Endothelial cell (in vitro differentiated cells): ENCODE results near the gene MAP4K3. TPM values are rescaled to one million over a fixed set of nuclear protein-coding genes. Genes with fewer than 3 reads are reported as not detected.
"Not testable (repeated sequence)": the region's sequence is repeated elsewhere in the genome, so short reads cannot be mapped to it uniquely, and the experiment has no call there.

Experiments
- DNase-seq: peaks from one replicate; pipeline ENCODE4 v3.0.0; 2021; ENCODE audit warnings: low spot score
- H3K27ac Mint-ChIP-seq: one replicate; pipeline ENCODE4 v1.8.0; 2021; ENCODE audit warnings: mixed read lengths, inconsistent platforms; ENCODE audit not compliant: unreplicated experiment
- H3K27me3 Mint-ChIP-seq: one replicate; pipeline ENCODE4 v1.8.0; 2021; ENCODE audit warnings: mild to moderate bottlenecking, moderate library complexity, mixed read lengths, inconsistent platforms; ENCODE audit not compliant: unreplicated experiment
- H3K36me3 Mint-ChIP-seq: one replicate; pipeline ENCODE4 v1.8.0; 2021; ENCODE audit warnings: mild to moderate bottlenecking, low read depth, mixed read lengths, inconsistent platforms; ENCODE audit not compliant: unreplicated experiment
- H3K4me1 Mint-ChIP-seq: one replicate; pipeline ENCODE4 v1.8.0; 2021; ENCODE audit warnings: mild to moderate bottlenecking, mixed read lengths, inconsistent platforms; ENCODE audit not compliant: unreplicated experiment
- H3K4me3 Mint-ChIP-seq: one replicate; pipeline ENCODE4 v1.8.0; 2021; ENCODE audit warnings: mild to moderate bottlenecking, mixed read lengths, inconsistent platforms; ENCODE audit not compliant: unreplicated experiment
- H3K9me3 Mint-ChIP-seq: one replicate; pipeline ENCODE4 v1.8.0; 2021; ENCODE audit warnings: mixed read lengths, inconsistent platforms; ENCODE audit not compliant: unreplicated experiment
- CTCF ChIP-seq: fragments of 200-600 bp; sonication (generic); IDR thresholded peaks from one replicate; pipeline ENCODE4 v1.5.0; 2021; ENCODE audit warnings: antibody characterized with exemption; ENCODE audit not compliant: unreplicated experiment
- total RNA-seq: library from RNA; stranded (reverse); fragmentation: NEBNext Ultra II Directional; extraction: Animal tissue kit (Norgen Biotek cat#: 25700); gene quantifications from one replicate; pipeline ENCODE4 v1.2.1, GENCODE V29; 2021; ENCODE audit not compliant: unreplicated experiment

The MAP4K3 gene
- total RNA-seq, 1 donor from 2014 or later = 51.1 TPM

GRCh38 chr2:39246382-39246980, 190.6 kb downstream of the MAP4K3 start:
- peaks cover 15% of the 10 kb centered on the region for H3K27me3 Mint-ChIP-seq
- no peak overlapping the region for H3K27ac Mint-ChIP-seq
- H3K4me1 Mint-ChIP-seq = peaks cover 3% of the 10 kb centered on the region
- no peak for DNase-seq
- no peak for TF ChIP-seq CTCF
- H3K9me3 Mint-ChIP-seq = no peaks in the 10 kb centered on the region
- no peak overlapping the region for H3K4me3 Mint-ChIP-seq
- H3K36me3 Mint-ChIP-seq = peaks cover 24% of the 10 kb centered on the region

DNA sequence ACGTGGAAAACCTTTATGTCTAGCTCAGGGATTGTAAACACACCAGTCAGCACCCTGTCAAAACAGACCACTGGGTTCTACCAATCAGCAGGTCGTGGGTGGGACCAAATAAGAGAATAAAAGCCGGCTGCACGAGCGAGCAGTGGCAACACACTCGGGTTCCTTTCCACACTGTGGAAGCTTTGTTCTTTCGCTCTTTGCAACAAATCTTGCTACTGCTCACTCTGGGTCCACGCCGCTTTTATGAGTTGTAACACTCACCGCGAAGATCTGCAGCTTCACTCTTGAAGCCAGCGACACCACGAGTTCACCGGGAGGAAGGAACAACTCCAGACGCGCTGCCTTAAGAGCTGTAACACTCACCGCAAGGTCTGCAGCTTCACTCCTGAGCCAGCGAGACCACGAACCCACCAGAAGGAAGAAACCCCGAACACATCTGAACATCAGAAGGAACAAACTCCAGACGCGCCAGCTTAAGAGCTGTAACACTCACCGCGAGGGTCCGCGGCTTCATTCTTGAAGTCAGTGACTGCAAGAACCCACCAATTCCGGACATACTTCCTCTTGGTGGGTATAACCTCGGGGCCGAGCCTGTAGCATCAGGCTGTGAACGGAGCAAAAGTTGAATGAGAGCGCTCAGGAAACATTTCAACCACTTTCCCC, 192.0 kb downstream of the MAP4K3 start:
- not testable (repeated sequence) for DNase-seq, H3K9me3 Mint-ChIP-seq, H3K4me1 Mint-ChIP-seq, H3K27ac Mint-ChIP-seq, H3K4me3 Mint-ChIP-seq
- Mint-ChIP-seq H3K36me3 (peaks cover 11% of the 10 kb centered on the region), H3K27me3 (peaks cover 15% of the 10 kb centered on the region)

GRCh38 chr2:39244241-39244862, 192.7 kb downstream of the MAP4K3 start:
- not testable (repeated sequence) for DNase-seq, H3K4me1 Mint-ChIP-seq, H3K4me3 Mint-ChIP-seq, H3K27ac Mint-ChIP-seq, H3K9me3 Mint-ChIP-seq
- H3K27me3 Mint-ChIP-seq = peaks cover 15% of the 10 kb centered on the region
- H3K36me3 Mint-ChIP-seq = peaks cover 11% of the 10 kb centered on the region

DNA sequence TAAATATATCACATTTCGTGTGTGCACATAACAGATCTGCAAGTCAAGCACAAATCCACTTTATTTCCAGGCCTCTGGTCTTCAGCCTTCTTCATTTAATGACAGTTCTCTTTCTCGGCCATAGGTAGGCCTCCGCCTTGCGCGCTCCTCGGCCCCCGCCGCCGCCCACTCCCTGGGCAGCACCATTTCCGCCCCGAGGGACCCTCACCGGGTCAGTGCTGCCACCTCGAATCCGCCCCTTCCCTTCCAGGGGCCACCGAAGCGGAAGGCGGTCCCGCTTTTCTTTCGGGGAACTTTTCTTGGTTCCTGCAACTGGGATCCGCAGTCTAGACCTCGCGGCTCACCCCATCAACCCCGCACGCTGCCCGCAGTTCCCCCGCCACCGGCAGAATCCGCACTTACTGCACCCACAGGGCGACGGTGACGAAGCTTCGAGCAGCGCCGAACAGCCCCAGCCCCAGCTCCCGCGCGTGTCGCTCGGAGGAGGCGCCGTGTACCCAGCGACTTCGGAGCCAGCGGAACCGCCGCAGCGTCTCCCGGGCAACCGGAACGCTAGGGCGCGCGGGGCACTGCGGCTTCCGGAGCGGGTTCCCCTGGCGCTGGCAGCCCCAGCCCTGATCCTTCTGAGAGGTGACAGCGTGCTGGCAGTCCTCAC, 193.5 kb downstream of the MAP4K3 start, which contains the start of gene CDKL4:
Gene CDKL4, minus strand, starts transcription at position 502 of the 655 bp plus-strand sequence.
- Mint-ChIP-seq H3K36me3 (peaks cover 11% of the 10 kb centered on the region), H3K9me3 (no peaks in the 10 kb centered on the region), H3K27ac (no peak within 1 kb of the TSS), H3K4me3 (no peak within 1 kb of the TSS), H3K27me3 (peaks cover 15% of the 10 kb centered on the region), H3K4me1 (peaks cover 4% of the 10 kb centered on the region)
- DNase-seq = no peak
- no peak for TF ChIP-seq CTCF

- Mint-ChIP-seq H3K9me3 (no peaks in the 10 kb centered on the region), H3K4me1 (peaks cover 4% of the 10 kb centered on the region), H3K27me3 (peaks cover 15% of the 10 kb centered on the region), H3K36me3 (peaks cover 11% of the 10 kb centered on the region), H3K27ac (no peak overlapping the region), H3K4me3 (no peak overlapping the region)
- no peak for TF ChIP-seq CTCF
- DNase-seq = no peak
These were observed 195.5 kb downstream of the MAP4K3 start for GRCh38 chr2:39241588-39241987.
